CD4-positive, alpha-beta T cell treated with Interleukin-15 for 1 hour (primary cell): ENCODE results near the gene ANXA3.
A peak's percentile ranks its signal among the peaks of the same experiment; 100 is the strongest.
"Not testable (repeated sequence)": the region's sequence is repeated elsewhere in the genome, so short reads cannot be mapped to it uniquely, and the experiment has no call there.

ENCODE experiments used
- DNase-seq: peaks from one replicate; pipeline ENCODE4 v3.0.0-alpha.2; 2020

Gene ANXA3

GRCh38 chr4:78581618-78582017, 30.0 kb downstream of the ANXA3 start:
- DNase-seq: peak; percentile 18

GRCh38 chr4:78584863-78585547, 33.4 kb downstream of the ANXA3 start:
- no peak for DNase-seq

DNA sequence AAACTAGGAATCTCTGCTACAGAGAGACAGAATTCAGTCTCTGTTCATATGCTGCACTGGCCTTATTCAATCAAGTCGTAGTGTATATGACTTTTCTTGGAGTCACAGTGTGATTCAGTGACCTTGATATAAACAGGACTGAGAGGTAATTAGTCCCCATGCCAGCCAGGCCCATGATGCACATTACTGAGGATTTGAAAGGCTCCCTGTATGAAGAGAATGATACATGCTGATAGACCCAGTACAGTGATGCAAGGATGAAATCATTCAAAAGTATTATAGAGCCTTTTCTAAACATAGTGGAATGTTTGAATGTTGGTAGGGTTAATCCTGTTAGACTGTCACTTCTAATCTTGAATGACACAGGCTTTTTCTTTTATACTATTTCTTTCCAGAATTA, 34.1 kb downstream of the ANXA3 start:
- DNase-seq: no peak

- DNase-seq: no peak
Observed at GRCh38 chr4:78588894-78589545, 37.5 kb downstream of the ANXA3 start.

DNA sequence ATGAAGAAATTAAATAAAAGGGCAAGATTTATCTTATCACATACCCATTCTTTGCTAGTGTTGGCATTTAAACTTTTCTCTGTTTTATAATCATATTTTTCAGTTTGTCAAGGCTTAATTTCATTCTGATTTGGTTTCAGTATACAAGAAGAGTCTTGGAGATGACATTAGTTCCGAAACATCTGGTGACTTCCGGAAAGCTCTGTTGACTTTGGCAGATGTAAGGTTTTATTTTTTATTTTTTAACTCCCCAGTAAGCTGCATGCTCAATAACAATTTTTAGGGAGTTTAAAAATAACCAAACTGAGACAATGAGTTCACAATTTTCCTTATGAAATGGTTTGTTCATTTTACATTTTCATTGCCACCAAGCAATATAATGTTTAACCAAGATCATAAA, 39.8 kb downstream of the ANXA3 start:
- DNase-seq: no peak

GRCh38 chr4:78592088-78592783, 40.7 kb downstream of the ANXA3 start:
- DNase-seq: no peak

- DNase-seq: no peak
Observed at GRCh38 chr4:78596111-78596742, 44.7 kb downstream of the ANXA3 start.

DNA sequence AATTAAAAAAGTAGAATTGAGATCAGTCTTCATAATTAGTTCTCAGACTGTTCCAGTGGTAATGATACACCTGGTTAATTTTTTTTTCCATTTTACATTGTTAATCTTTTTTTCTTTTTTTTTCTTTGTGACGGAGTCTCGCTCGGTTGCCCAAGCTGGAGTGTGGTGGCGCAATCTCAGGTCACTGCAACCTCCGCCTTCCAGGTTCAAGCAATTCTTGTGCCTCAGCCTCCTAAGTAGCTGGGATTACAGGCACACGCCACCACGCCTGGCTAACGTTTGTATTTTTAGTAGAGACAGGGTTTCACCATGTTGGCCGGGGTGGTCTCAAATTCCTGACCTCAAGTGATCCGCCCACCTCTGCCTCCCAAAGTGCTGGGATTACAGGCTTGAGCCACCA, 46.9 kb downstream of the ANXA3 start:
- DNase-seq: not testable (repeated sequence)

DNA sequence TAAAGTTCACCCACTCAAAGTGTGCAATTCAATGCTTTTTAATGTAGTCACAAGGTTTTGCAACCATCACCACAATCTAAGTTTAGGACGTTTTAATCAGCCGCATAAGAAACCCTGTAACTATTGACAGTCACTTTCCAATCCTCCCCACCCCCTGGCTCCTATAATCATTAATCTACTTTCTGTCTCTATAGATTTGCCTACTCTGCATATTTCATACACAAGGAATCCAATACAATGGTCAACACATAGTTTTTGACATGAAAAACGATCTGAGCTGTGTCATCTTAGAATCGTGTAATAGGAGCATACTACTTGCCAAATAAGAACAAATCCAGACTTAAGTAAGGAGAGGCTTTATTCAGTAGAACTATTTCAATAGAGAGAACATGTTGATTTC, 47.6 kb downstream of the ANXA3 start:
- no peak for DNase-seq

DNA sequence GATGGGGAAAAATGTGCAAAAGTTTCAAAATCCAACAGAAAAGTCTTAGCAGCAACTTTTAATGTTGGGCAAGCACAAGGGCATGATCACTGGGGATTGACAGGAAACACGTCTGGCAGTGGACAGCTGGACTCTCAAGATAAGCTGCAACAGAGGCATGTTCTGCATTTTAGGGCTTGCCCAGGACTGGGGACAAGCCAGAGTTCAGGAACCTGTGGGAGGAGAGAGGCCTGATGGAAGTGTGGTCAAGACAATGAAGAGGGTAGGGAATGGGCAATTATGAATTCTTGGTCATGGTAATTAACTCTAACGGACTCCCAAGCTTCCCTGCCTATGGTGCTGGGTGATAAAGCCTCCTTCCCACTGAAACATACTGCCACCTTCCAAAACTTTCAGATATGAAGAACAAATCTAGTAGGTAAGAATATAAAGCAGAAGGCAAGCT, 48.4 kb downstream of the ANXA3 start:
- no peak for DNase-seq

DNA sequence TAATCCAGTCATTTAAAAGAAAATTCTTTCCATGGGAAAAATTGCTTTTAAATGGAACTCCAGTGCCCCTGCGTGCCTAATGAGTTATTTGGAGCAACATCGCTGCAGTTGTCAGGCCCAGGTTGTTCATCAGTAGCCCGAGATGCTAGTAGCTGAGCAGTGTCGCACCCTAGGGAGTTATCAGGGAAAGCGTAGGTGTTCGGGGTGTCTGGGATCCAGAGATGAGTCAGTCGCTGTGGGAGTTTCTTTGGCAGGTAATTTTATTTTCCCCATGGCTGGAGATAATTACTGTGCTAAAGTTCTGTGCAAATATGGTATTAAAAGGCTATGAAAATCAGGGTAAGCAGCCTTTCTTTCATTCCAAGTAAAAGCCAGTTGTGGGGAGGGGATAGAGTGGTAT, 49.4 kb downstream of the ANXA3 start:
- no peak for DNase-seq

DNA sequence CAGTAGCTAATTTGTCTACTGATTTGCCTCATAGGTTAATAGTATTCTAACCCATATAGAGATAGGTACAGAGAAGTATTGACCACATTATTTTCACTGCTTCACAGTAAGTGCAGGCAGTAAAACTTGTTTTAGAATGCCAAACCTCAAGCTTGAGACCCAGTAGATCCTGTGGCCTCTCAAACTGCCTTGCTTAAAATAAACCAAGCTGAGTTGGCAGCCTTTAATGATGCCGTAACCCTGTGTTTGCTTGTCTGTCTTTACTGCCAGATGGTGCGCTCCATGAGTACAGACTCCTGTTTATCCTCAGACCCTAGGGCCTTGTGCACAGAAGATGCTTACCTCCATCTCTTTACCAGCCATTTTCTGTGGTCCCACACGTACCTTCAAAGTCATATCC, 50.8 kb downstream of the ANXA3 start:
- DNase-seq: no peak

- DNase-seq: no peak
Observed at GRCh38 chr4:78603384-78603783, 51.8 kb downstream of the ANXA3 start.

DNA sequence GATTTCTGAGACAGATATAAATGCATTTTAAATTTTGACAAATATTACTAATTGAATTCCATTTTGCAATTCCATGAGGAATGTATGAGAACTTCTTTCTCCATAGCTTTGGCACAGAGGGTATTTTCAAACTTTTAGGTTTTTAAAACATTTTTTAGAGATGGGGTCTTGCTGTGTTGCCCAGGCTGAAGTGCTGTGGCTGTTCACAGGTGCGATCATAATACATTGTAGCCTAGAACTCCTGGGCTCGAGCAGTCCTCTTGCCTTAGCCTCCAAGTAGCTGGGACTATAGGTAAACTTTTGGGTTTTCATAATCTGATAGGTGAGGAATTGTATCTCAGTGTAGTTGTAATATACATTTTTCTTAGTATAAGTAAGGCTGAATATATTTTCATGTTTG, 53.4 kb downstream of the ANXA3 start:
- no peak for DNase-seq

DNA sequence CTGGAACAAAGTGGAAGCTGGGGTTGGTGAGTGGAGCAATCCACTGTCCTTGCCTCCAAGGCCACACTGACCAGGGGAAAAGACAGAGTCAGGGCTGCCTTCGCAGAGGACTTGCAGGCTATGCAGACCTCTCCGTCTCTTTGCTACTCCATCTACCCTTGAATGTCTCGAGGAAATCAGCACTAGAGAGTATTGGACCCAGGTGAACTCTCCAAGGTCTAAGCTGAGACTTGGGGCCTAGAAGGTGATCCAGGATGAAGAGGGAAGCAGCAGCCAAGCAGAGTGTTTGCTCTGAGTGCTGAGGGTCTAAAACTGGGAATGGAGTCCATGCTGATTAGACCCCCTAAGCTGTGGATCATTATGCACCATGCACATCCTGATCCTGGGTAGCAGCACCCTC, 54.5 kb downstream of the ANXA3 start:
- no peak for DNase-seq

DNA sequence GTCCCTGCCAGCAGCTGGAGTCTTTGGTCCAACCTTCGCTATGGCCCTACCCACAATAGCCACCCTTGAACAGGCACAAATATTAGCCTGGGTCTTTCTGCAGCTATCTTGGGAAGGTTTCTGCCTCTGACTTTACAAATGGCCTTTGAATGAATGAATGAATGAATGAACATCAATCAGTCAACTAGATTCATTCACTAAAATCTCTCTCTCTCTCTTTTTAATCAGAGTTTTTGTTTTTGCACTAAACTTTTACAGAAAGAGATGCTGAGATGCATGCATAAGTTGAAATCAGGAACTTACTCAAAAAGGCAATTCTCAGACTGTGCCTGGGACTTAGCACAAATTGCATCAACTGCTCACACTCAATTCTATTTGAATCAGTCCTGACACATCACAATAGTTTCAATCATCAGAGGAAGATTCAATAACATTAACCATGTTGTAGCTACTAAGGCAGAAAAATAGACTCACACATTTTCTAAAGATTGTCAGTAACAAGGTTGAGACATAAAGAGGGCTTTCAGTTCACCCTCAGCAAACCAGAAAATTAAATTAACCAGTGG, 55.0 kb downstream of the ANXA3 start:
- DNase-seq: no peak

DNA sequence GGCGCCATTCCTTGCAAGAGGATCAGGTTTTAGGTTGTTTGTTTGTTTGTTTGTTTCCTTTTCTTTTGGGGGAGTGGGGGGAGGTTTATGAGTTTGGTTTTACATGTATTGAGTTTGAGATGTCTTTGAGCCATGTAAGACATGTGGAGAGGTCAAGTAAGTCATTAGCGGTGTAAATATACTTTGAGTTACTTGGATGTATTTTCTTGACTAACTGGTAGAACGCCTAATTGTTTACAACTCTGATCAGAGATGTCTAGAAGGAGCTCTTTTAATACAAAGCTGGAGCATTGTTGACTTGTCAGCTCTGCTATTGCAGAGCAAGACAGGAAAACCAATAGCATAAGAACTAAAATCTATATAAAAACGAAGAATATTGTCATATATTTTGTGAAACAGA, 57.1 kb downstream of the ANXA3 start:
- no peak for DNase-seq

GRCh38 chr4:78609580-78609979, 58.0 kb downstream of the ANXA3 start:
- DNase-seq: no peak

DNA sequence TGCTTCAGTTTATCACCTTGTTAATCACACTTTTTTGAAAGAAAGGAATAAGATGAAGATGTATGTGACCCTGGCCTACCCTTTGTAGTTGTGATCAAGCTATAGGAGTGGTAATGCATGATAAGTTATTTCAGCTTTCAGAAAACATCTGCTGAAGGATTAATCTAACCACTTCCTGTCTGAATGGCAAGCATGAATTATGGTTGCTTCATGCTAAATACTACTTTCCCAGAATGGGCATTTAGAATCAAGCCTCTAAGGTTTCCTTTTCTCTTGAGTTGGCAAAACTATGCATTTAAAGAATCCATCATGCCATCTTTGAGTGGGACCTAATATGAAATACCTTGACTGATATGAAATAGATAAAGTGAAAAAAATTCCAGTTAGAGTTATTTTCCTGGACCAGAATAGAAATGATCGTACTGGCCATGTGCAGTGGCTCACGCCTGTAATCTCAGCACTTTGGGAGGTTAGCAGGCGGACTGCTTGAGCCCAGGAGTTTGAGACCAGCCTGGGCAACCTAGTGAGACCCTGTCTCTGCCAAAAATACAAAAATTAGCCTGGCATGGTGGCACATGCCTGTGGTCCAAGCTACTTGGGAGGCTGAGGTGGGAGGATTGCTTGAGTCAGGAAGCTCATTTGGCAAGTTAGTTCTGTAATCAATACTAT, 59.1 kb downstream of the ANXA3 start:
- no peak for DNase-seq

- DNase-seq: no peak
Observed at GRCh38 chr4:78611215-78611558, 59.6 kb downstream of the ANXA3 start.

DNA sequence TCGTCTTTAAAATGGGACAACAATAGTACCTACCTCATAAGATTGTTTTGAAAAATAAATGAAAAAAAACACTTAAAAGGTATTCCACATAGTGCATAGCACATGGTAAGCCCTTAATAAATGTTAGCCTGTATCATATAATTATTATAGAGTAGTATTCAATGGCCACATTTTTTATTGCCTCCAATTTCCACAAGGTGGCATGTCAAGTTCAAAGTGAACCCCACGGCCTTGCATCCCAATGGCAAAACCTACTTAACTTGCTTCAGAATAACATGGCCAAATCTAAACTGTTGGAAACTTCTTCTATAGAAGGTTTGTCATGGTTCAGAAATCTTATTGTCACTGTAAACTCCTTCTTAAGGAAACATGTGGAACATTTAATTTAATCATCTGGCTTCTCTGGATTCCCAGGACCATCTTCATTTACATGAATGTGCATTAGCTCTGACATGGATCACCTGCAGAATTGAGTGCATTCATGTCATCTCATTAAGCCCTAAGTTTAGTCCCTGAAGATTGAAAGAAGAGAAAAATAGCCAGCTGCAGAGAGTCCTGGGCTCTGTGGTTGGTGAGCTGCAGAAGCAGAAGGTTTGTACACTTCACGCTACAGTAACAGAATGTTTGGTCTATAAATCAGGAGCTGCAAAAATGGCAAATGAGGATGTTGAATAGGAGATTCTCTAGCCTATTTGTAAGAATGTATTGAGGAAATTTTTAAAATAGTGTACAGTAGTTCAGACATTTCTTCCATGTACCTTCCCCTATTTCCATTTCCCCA, 61.0 kb downstream of the ANXA3 start:
- DNase-seq: peak; percentile 20
